Smooth muscle cell (in vitro differentiated cells): ENCODE data around the gene FAM43A. TPM values are rescaled to one million over a fixed set of nuclear protein-coding genes. Genes with fewer than 3 reads are reported as not detected.

Source experiments
- DNase-seq: peaks from one replicate; lab custom pipeline; 2025; ENCODE audit not compliant: unreplicated experiment; lab: John Stamatoyannopoulos, UW
- H2AFZ ChIP-seq: fragments of 200-600 bp; sonication (generic); 2 replicates; pipeline ENCODE4 v1.6.0; 2016; ENCODE audit warnings: antibody characterized with exemption, low read depth, mild to moderate bottlenecking
- H3F3A ChIP-seq: fragments of 200-600 bp; sonication (generic); 2 replicates; pipeline ENCODE4 v1.6.0; 2017; ENCODE audit warnings: antibody characterized with exemption, low read depth
- H3K27ac ChIP-seq: fragments of 200-600 bp; sonication (generic); 2 replicates; pipeline ENCODE4 v1.5.1; 2016; ENCODE audit warnings: low read depth, mild to moderate bottlenecking
- H3K27me3 ChIP-seq: fragments of 200-600 bp; sonication (generic); 2 replicates; pipeline ENCODE4 v1.6.1; 2016; ENCODE audit warnings: low read depth, mild to moderate bottlenecking
- H3K36me3 ChIP-seq: fragments of 200-600 bp; sonication (generic); 2 replicates; pipeline ENCODE4 v1.5.1; 2016; ENCODE audit warnings: low read depth
- H3K4me1 ChIP-seq: fragments of 200-600 bp; sonication (generic); 2 replicates; pipeline ENCODE4 v1.5.1; 2016; ENCODE audit warnings: low read depth
- H3K4me2 ChIP-seq: fragments of 200-600 bp; sonication (generic); 2 replicates; pipeline ENCODE4 v1.6.0; 2016; ENCODE audit warnings: mild to moderate bottlenecking
- H3K4me3 ChIP-seq: fragments of 200-600 bp; sonication (generic); 2 replicates; pipeline ENCODE4 v1.5.1; 2016; ENCODE audit warnings: mild to moderate bottlenecking
- H3K79me2 ChIP-seq: fragments of 200-600 bp; sonication (generic); 2 replicates; pipeline ENCODE4 v1.6.0; 2016; ENCODE audit warnings: low read depth, mild to moderate bottlenecking
- H3K9ac ChIP-seq: fragments of 200-600 bp; sonication (generic); 2 replicates; pipeline ENCODE4 v1.6.0; 2016; ENCODE audit warnings: low read depth
- H3K9me3 ChIP-seq: fragments of 200-600 bp; sonication (generic); replicated peaks from 2 replicates; pipeline ENCODE4 v1.5.1; 2016; ENCODE audit warnings: low read depth
- H4K20me1 ChIP-seq: fragments of 200-600 bp; sonication (generic); 2 replicates; pipeline ENCODE4 v1.6.0; 2016; ENCODE audit warnings: low read depth
- WGBS: methylation state at CpG from one replicate; pipeline ENCODE4 v1.1.7; 2016; ENCODE audit warnings: low lambda C conversion rate; 5-methylcytosine and 5-hydroxymethylcytosine counted together
- polyA plus RNA-seq: library from polyadenylated mRNA; unstranded; fragments of >200 nt; fragmentation: Nextera tagmentation; extraction: Ambion mirVana; gene quantifications from 2 replicates; pipeline ENCODE4 v1.2.1, GENCODE V29; 2016
- total RNA-seq: library from RNA; depleted of rRNA; stranded (reverse); fragments of >200 nt; gene quantifications from 2 replicates; pipeline ENCODE4 v1.2.3, GENCODE V29; 2014
- TF ChIP-seq, protein P1 (sequence below): fragments of 200-600 bp; sonication (generic); IDR thresholded peaks from 2 replicates; pipeline ENCODE4 v1.5.1; 2017; ENCODE audit warnings: borderline replicate concordance, mild to moderate bottlenecking, antibody characterized with exemption; ENCODE audit not compliant: insufficient read depth, poor library complexity, severe bottlenecking

FAM43A gene
- total and polyA plus RNA-seq, 2 experiments from 2014 or later, result 19.0 to 73.4 TPM

DNA sequence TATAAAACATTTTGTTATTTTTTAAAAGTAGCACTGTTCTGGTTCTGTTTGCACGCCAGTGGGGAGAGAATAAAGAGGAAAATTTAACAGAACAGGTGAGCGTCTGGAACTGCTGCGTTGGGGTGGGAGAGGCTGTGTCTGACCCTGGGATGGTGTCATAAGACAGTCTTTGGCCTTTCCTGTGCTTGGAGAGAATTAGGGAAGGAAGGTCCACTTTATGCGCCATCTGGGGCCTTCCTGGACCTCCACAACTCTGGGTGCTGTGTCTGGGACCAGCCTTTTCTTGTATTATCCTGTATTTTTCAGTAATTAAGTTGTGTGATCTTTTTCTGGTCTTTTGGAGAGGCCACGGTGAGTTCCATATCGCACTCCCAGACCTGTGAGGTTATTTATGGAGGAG lies 3.3 kb downstream of the FAM43A start:
- Histone ChIP-seq H3K27me3 (no peaks in the 10 kb centered on the region), H3K27ac (peak overlapping the region; percentile 66), H3K9ac (peak overlapping the region; percentile 60), H4K20me1 (peaks cover 38% of the 10 kb centered on the region), H3F3A (peaks cover 14% of the 10 kb centered on the region), H3K4me1 (peaks cover 12% of the 10 kb centered on the region), H3K36me3 (no peaks in the 10 kb centered on the region), H3K79me2 (peaks cover 28% of the 10 kb centered on the region), H3K4me3 (peak overlapping the region; percentile 76), H3K4me2 (peak overlapping the region; percentile 93), H2AFZ (no peak overlapping the region), H3K9me3 (no peaks in the 10 kb centered on the region)
- TF ChIP-seq, protein P1, sequence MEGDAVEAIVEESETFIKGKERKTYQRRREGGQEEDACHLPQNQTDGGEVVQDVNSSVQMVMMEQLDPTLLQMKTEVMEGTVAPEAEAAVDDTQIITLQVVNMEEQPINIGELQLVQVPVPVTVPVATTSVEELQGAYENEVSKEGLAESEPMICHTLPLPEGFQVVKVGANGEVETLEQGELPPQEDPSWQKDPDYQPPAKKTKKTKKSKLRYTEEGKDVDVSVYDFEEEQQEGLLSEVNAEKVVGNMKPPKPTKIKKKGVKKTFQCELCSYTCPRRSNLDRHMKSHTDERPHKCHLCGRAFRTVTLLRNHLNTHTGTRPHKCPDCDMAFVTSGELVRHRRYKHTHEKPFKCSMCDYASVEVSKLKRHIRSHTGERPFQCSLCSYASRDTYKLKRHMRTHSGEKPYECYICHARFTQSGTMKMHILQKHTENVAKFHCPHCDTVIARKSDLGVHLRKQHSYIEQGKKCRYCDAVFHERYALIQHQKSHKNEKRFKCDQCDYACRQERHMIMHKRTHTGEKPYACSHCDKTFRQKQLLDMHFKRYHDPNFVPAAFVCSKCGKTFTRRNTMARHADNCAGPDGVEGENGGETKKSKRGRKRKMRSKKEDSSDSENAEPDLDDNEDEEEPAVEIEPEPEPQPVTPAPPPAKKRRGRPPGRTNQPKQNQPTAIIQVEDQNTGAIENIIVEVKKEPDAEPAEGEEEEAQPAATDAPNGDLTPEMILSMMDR, result no peak
- WGBS, result 51% methylated on average over 6 of the region's 6 CpGs
- no peak for DNase-seq

GRCh38 chr3:194689493-194689944 lies 3.8 kb downstream of the FAM43A start:
- no peak for DNase-seq
- TF ChIP-seq, protein P1, result no peak
- peak overlapping the region; percentile 93 for H3K4me2 ChIP-seq
- H2AFZ ChIP-seq, result no peak overlapping the region
- peaks cover 38% of the 10 kb centered on the region for H4K20me1 ChIP-seq
- H3K9ac ChIP-seq, result no peak overlapping the region
- H3F3A ChIP-seq, result peaks cover 14% of the 10 kb centered on the region
- H3K79me2 ChIP-seq, result peaks cover 28% of the 10 kb centered on the region
- H3K9me3 ChIP-seq, result no peaks in the 10 kb centered on the region
- H3K4me3 ChIP-seq, result peak overlapping the region; percentile 76
- H3K27me3 ChIP-seq, result no peaks in the 10 kb centered on the region
- 39% methylated on average over 9 of the region's 9 CpGs for WGBS
- peaks cover 12% of the 10 kb centered on the region for H3K4me1 ChIP-seq
- H3K36me3 ChIP-seq, result no peaks in the 10 kb centered on the region
- H3K27ac ChIP-seq, result peak overlapping the region; percentile 66

GRCh38 chr3:194690501-194691372 lies 5.1 kb downstream of the FAM43A start:
- no peak overlapping the region for H3K4me2 ChIP-seq
- H3K79me2 ChIP-seq, result peaks cover 28% of the 10 kb centered on the region
- H3K4me1 ChIP-seq, result peaks cover 12% of the 10 kb centered on the region
- no peaks in the 10 kb centered on the region for H3K9me3 ChIP-seq
- H3F3A ChIP-seq, result peaks cover 14% of the 10 kb centered on the region
- H4K20me1 ChIP-seq, result peaks cover 38% of the 10 kb centered on the region
- no peaks in the 10 kb centered on the region for H3K27me3 ChIP-seq
- no peaks in the 10 kb centered on the region for H3K36me3 ChIP-seq
- TF ChIP-seq, protein P1, result no peak
- no peak overlapping the region for H3K4me3 ChIP-seq
- H3K9ac ChIP-seq, result no peak overlapping the region
- DNase-seq, result no peak
- H3K27ac ChIP-seq, result peak overlapping the region; percentile 40
- no peak overlapping the region for H2AFZ ChIP-seq
- 70% methylated on average over 8 of the region's 8 CpGs for WGBS
